Measurements from ENCODE around the gene FYB1. TPM values are rescaled to one million over a fixed set of nuclear protein-coding genes. Genes with fewer than 3 reads are reported as not detected.

The FYB1 gene
- total and polyA plus RNA-seq, 2 of the 8 experiments (the other 6 are each of a cell fraction or from before 2014, with no cell fraction given), result not detected

GRCh38 chr5:39057734-39058133 is 161.6 kb downstream of the FYB1 start:
- no peak overlapping the region for H2AFZ ChIP-seq (ENCODE audit: low read length)
- H2BK20ac ChIP-seq (ENCODE audit: low read length), result no peak overlapping the region
- H3K56ac ChIP-seq (replicated peaks; ENCODE audit: insufficient read length, low read depth, low read length), result no peak overlapping the region
- no peak overlapping the region for H3K18ac ChIP-seq (ENCODE audit: extremely low read depth, low read length)
- H3K9me3 ChIP-seq (ENCODE audit: insufficient read depth in 2 of 2, low read depth in 1 of 2, low read length in 1 of 2), result no peaks in the 10 kb centered on the region
- 97% methylated on average over 2 of the region's 2 CpGs; no CpG with 5 or more reads in 1 of the 2 experiments for WGBS, 2 experiments (ENCODE audit: extremely low coverage in 1 of 2, insufficient coverage in 1 of 2, insufficient read length in 1 of 2, insufficient replicate concordance in 2 of 2, low coverage in 1 of 2, low lambda C conversion rate in 2 of 2, missing lambda C conversion rate in 1 of 2)
- no peak overlapping the region for H3K4me3 ChIP-seq (ENCODE audit: extremely low read depth in 1 of 4, insufficient read depth in 2 of 4, low read depth in 3 of 4, low read length in 4 of 4)
- no peak overlapping the region for H2BK12ac ChIP-seq (ENCODE audit: low read depth, low read length)
- no peak overlapping the region for H4K8ac ChIP-seq (ENCODE audit: extremely low read depth, insufficient read depth, low read length)
- no peak overlapping the region for H4K5ac ChIP-seq (ENCODE audit: insufficient read length, low read depth, low read length)
- no peak overlapping the region for H2BK5ac ChIP-seq (ENCODE audit: low read depth, low read length)
- H3K9ac ChIP-seq (replicated peaks in 1 of 4; ENCODE audit: extremely low read depth in 1 of 4, low read depth in 3 of 4, low read length in 3 of 4), result no peak overlapping the region
- H3K23ac ChIP-seq (ENCODE audit: insufficient read length), result no peak overlapping the region
- H3K4me2 ChIP-seq (ENCODE audit: insufficient read depth in 1 of 2, low read depth in 2 of 2, low read length in 2 of 2), result no peak overlapping the region
- H3K4ac ChIP-seq (replicated peaks; ENCODE audit: insufficient read length, low read depth, low read length), result no peak overlapping the region
- ChIA-PET CTCF (ENCODE audit: partially characterized antibody) (interaction anchor here (2.1 kb wide), 1 partner anchor 23 kb away, joined by 5 read pairs; no protein-coding TSS in a partner anchor), POLR2A (ENCODE audit: partially characterized antibody) (no interaction called here)
- H3K14ac ChIP-seq (ENCODE audit: insufficient read length), result no peak overlapping the region
- DNase-seq (ENCODE audit: low read depth in 1 of 2, low spot score in 2 of 2) (no peak), FAIRE-seq (no peak)
- peaks cover 0 to 89% of the 10 kb centered on the region in 2 experiments; a peak in 2 of 4 replicates for H3K79me2 ChIP-seq (ENCODE audit: control insufficient read depth in 1 of 2, insufficient read depth in 2 of 2, low read length in 2 of 2)
- H4K91ac ChIP-seq (replicated peaks; ENCODE audit: insufficient read length, low read length), result no peak overlapping the region
- H3K27ac ChIP-seq (ENCODE audit: low read depth, low read length), result no peak overlapping the region
- H2BK120ac ChIP-seq (replicated peaks; ENCODE audit: low read depth, low read length), result no peak overlapping the region
- no peak overlapping the region for H2BK15ac ChIP-seq (ENCODE audit: low read length)
- H3K79me1 ChIP-seq (ENCODE audit: low read depth, low read length), result no peaks in the 10 kb centered on the region; the same call in 1 of the 2 replicates
- H2AK5ac ChIP-seq (ENCODE audit: low read depth, low read length), result no peak overlapping the region
- no peaks in the 10 kb centered on the region for H4K20me1 ChIP-seq (replicated peaks in 1 of 2; ENCODE audit: control insufficient read depth in 1 of 2, insufficient read depth in 2 of 2, low read length in 2 of 2)
- no peaks in the 10 kb centered on the region for H3K23me2 ChIP-seq (ENCODE audit: low read depth, low read length)
- no peaks in the 10 kb centered on the region for H3K4me1 ChIP-seq (replicated peaks in 1 of 4; ENCODE audit: control insufficient read depth in 3 of 4, insufficient read depth in 4 of 4, low read length in 3 of 4)
- H3K27me3 ChIP-seq (replicated peaks in 1 of 4; ENCODE audit: control insufficient read depth in 3 of 4, extremely low read depth in 1 of 4, insufficient read depth in 3 of 4, low read length in 3 of 4), result no peaks in the 10 kb centered on the region
- no peaks in the 10 kb centered on the region for H3K36me3 ChIP-seq (ENCODE audit: control insufficient read depth in 2 of 4, insufficient read depth in 4 of 4, low read length in 3 of 4)
- TF ChIP-seq BACH1 (IDR thresholded peaks at IDR 0.05; ENCODE audit: low read length) (no peak), NANOG (IDR thresholded peaks at IDR 0.05; ENCODE audit: insufficient read depth, low read depth, low read length, poor library complexity, severe bottlenecking) (no peak), JUN (IDR thresholded peaks at IDR 0.05; ENCODE audit: low read depth, low read length) (no peak), CTCF (IDR thresholded peaks at IDR 0.05; ENCODE audit: control extremely low read depth in 1 of 3, insufficient read depth in 1 of 3, low read depth in 1 of 3, low read length in 3 of 3) (no peak), YY1 (IDR thresholded peaks at IDR 0.05; ENCODE audit: low read depth, low read length) (no peak), TAF7 (optimal IDR thresholded peaks at IDR 0.05; ENCODE audit: borderline replicate concordance, low read depth, low read length) (no peak), SRF (IDR thresholded peaks at IDR 0.05; ENCODE audit: low read depth, low read length) (no peak), PHF8 (conservative IDR thresholded peaks at IDR 0.05; ENCODE audit: low read depth, low read length) (no peak), EZH2 (IDR thresholded peaks at IDR 0.05; ENCODE audit: low read depth, low read length, severe bottlenecking) (no peak), MAFK (IDR thresholded peaks at IDR 0.05; ENCODE audit: low read depth, low read length) (no peak), RNF2 (IDR thresholded peaks at IDR 0.05; ENCODE audit: borderline replicate concordance, low read depth, low read length, missing control alignments, poor library complexity, severe bottlenecking) (no peak), POLR2A (IDR thresholded peaks at IDR 0.05; ENCODE audit: control extremely low read depth in 1 of 2, low read depth in 2 of 2, low read length in 2 of 2) (no peak)

All from H1 (cell line).